ENCODE data around the gene GGPS1. TPM values are rescaled to one million over a fixed set of nuclear protein-coding genes. Genes with fewer than 3 reads are reported as not detected.

GGPS1 gene
- polyA plus RNA-seq, 3 donors: 7.9 to 53.0 (median 45.8) TPM

- intact Hi-C loops (cut with micrococcal nuclease): no loop called here
- Mint-ChIP-seq H3K4me1 (peaks cover 27% of the 10 kb centered on the region), H3K27ac (peak overlapping the region in 2 of 7 donors; percentile 38 to 48)
These were observed 37.4 kb upstream of the GGPS1 start for GRCh38 chr1:235290740-235291502.

GRCh38 chr1:235291599-235292091, 36.7 kb upstream of the GGPS1 start:
- intact Hi-C loops (cut with micrococcal nuclease): no loop called here
- Mint-ChIP-seq H3K36me3 (peaks cover 2 to 5% of the 10 kb centered on the region in 2 donors), H3K27ac (peak overlapping the region in 5 of 7 donors; percentile 15 to 67 (median 38)), H3K9me3 (peaks cover 0 to 3% (median 0%) of the 10 kb centered on the region in 7 donors), H3K4me1 (peaks cover 26% of the 10 kb centered on the region), H3K4me3 (no peak overlapping the region), H3K27me3 (ENCODE audit: low read depth in 3 of 3) (peaks cover 0 to 2% (median 0%) of the 10 kb centered on the region in 3 donors)
- Histone ChIP-seq H3K4me2 (replicated peaks; ENCODE audit: extremely low read depth, low read length, poor library complexity, severe bottlenecking) (peak overlapping the region; percentile 15), H3K9ac (ENCODE audit: insufficient read depth, low read length, poor library complexity, severe bottlenecking) (no peak overlapping the region), H3K9me3 (replicated peaks in 1 of 2; ENCODE audit: control insufficient read depth in 1 of 2, insufficient read depth in 1 of 2, low read length in 2 of 2) (no peaks in the 10 kb centered on the region), H3K4me3 (replicated peaks in 1 of 3; ENCODE audit: low read depth in 2 of 3, low read length in 3 of 3) (no peak overlapping the region), H3K27ac (ENCODE audit: low read depth in 1 of 2, low read length in 2 of 2) (peak overlapping the region in 1 of 2 donors; percentile 61), H3K4me1 (ENCODE audit: control insufficient read depth in 1 of 2, insufficient read depth in 2 of 2, low read length in 2 of 2) (peaks cover 12 to 13% of the 10 kb centered on the region in 2 donors), H3K79me2 (ENCODE audit: insufficient read depth, low read length) (peaks cover 100% of the 10 kb centered on the region), H3K36me3 (replicated peaks in 1 of 2; ENCODE audit: control insufficient read depth in 1 of 2, insufficient read depth in 2 of 2, low read length in 2 of 2) (no peaks in the 10 kb centered on the region), H2AFZ (ENCODE audit: insufficient read depth, low read depth, low read length, poor library complexity, severe bottlenecking) (no peak overlapping the region), H4K20me1 (ENCODE audit: insufficient read depth, low read length) (peaks cover 99% of the 10 kb centered on the region), H3K27me3 (ENCODE audit: control insufficient read depth in 2 of 2, insufficient read depth in 2 of 2, low read length in 2 of 2) (no peaks in the 10 kb centered on the region)
- peak in 2 of 3 donors; percentile 12 to 13 for DNase-seq
- TF ChIP-seq CTCF (IDR thresholded peaks at IDR 0.05): no peak
- 100% methylated on average over 2 of the region's 6 CpGs for WGBS (ENCODE audit: insufficient coverage)

More at GRCh38 chr1:235290740-235291502, 37.4 kb upstream of the GGPS1 start:
- peaks cover 99% of the 10 kb centered on the region for H4K20me1 ChIP-seq (ENCODE audit: insufficient read depth, low read length)
- H3K27ac ChIP-seq (ENCODE audit: low read depth in 1 of 2, low read length in 2 of 2): no peak overlapping the region
- no peak for DNase-seq
- no peak overlapping the region for H3K9ac ChIP-seq (ENCODE audit: insufficient read depth, low read length, poor library complexity, severe bottlenecking)
- H3K9me3 ChIP-seq (replicated peaks in 1 of 2; ENCODE audit: control insufficient read depth in 1 of 2, insufficient read depth in 1 of 2, low read length in 2 of 2): no peaks in the 10 kb centered on the region
- H3K27me3 ChIP-seq (ENCODE audit: control insufficient read depth in 2 of 2, insufficient read depth in 2 of 2, low read length in 2 of 2): no peaks in the 10 kb centered on the region
- H2AFZ ChIP-seq (ENCODE audit: insufficient read depth, low read depth, low read length, poor library complexity, severe bottlenecking): no peak overlapping the region
- H3K36me3 ChIP-seq (replicated peaks in 1 of 2; ENCODE audit: control insufficient read depth in 1 of 2, insufficient read depth in 2 of 2, low read length in 2 of 2): no peaks in the 10 kb centered on the region
- Mint-ChIP-seq H3K9me3 (no peaks in the 10 kb centered on the region), H3K36me3 (peaks cover 4 to 5% of the 10 kb centered on the region in 2 donors), H3K4me3 (no peak overlapping the region), H3K27me3 (ENCODE audit: low read depth in 3 of 3) (peaks cover 0 to 2% (median 0%) of the 10 kb centered on the region in 3 donors)
- no peak overlapping the region for H3K4me3 ChIP-seq (replicated peaks in 1 of 3; ENCODE audit: low read depth in 2 of 3, low read length in 3 of 3)
- 60% methylated on average over 2 of the region's 12 CpGs for WGBS (ENCODE audit: insufficient coverage)
- no peak overlapping the region for H3K4me2 ChIP-seq (replicated peaks; ENCODE audit: extremely low read depth, low read length, poor library complexity, severe bottlenecking)
- no peak for TF ChIP-seq CTCF (IDR thresholded peaks at IDR 0.05)
- H3K4me1 ChIP-seq (ENCODE audit: control insufficient read depth in 1 of 2, insufficient read depth in 2 of 2, low read length in 2 of 2): peaks cover 12 to 13% of the 10 kb centered on the region in 2 donors
- peaks cover 100% of the 10 kb centered on the region for H3K79me2 ChIP-seq (ENCODE audit: insufficient read depth, low read length)
